HepG2 (cell line): ENCODE results near the gene SLC2A5. TPM values are rescaled to one million over a fixed set of nuclear protein-coding genes. Genes with fewer than 3 reads are reported as not detected.

Source experiments
- ATAC-seq: fragments of 200-7000 bp; cut with Tn5 transposase; 3 replicates; pipeline ENCODE4 v1.9.1; 2020; ENCODE audit warnings: mild to moderate bottlenecking, moderate library complexity
- BruUV-seq: library from RNA; stranded (reverse); fragments of 400-500 nt; replicated peaks from 2 replicates; lab custom pipeline; 2021; lab: Mats Ljungman, UMichigan
- CTCF ChIA-PET: fragments of 300-600 bp; formaldehyde crosslinking; extraction: SDS; loops from one replicate; lab custom pipeline; 2021; ENCODE audit warnings: low total read pairs, inconsistent platforms, low intra/inter-chr PET ratio; lab: Yijun Ruan, JAX
- POLR2A ChIA-PET: fragments of 350-600 bp; sonication (Branson Sonifier 250); formaldehyde crosslinking; loops from one replicate; lab custom pipeline; 2020; ENCODE audit warnings: antibody characterized with exemption, inconsistent platforms; lab: Yijun Ruan, JAX
- DNase-seq: peaks from one replicate; pipeline ENCODE4 v3.0.0-alpha.2; 2015; ENCODE audit warnings: low spot score
- FAIRE-seq: peaks from 3 replicates; lab custom pipeline; 2011; peaks lifted over from hg19 to GRCh38; lab: Jason Lieb, UNC
- H2AFZ ChIP-seq: one replicate; pipeline ENCODE4 v1.6.1; 2011; ENCODE audit warnings: low read length, inconsistent platforms
- H3K27ac ChIP-seq: fragments of 300-600 bp; 3 replicates; pipeline ENCODE4 v1.8.0; 2011; ENCODE audit warnings: mixed run types, mild to moderate bottlenecking, mixed read lengths, low read length, inconsistent platforms; ENCODE audit not compliant: insufficient read depth; ENCODE audit errors: extremely low read length
- H3K27me3 ChIP-seq, 2 experiments: fragments of 200-600 bp in 1 of 2; 2 replicates in 1 of 2; 3 replicates in 1 of 2; pipeline versions ENCODE4 v1.6.0 to v1.8.0; 2011; ENCODE audit warnings: low read length in 2 of 2, mild to moderate bottlenecking in 2 of 2, moderate library complexity in 2 of 2, inconsistent platforms in 1 of 2; ENCODE audit not compliant: insufficient read depth in 2 of 2, control insufficient read depth in 1 of 2
- H3K36me3 ChIP-seq, 2 experiments: fragments of 200-600 bp in 1 of 2; replicated peaks in 1 of 2; 2 replicates in 1 of 2; 3 replicates in 1 of 2; pipeline versions ENCODE4 v1.5.1 to v1.8.0; 2011; ENCODE audit warnings: low read length in 2 of 2, inconsistent platforms in 1 of 2; ENCODE audit not compliant: insufficient read depth in 2 of 2, control insufficient read depth in 1 of 2
- H3K4me1 ChIP-seq: 2 replicates; pipeline ENCODE4 v1.5.1; 2012; ENCODE audit warnings: low read length, inconsistent platforms; ENCODE audit not compliant: insufficient read depth
- H3K4me2 ChIP-seq: 2 replicates; pipeline ENCODE4 v1.6.0; 2011; ENCODE audit warnings: low read depth, low read length, inconsistent platforms
- H3K4me3 ChIP-seq, 3 experiments: fragments of 200-600 bp in 1 of 3; sonication (generic), shearing (Covaris generic) in 1 of 3; replicated peaks in 1 of 3; 2 replicates each; pipeline ENCODE4 v1.5.1; 2011 to 2016; ENCODE audit warnings: low read length in 3 of 3, inconsistent platforms in 2 of 3, low read depth in 2 of 3, mild to moderate bottlenecking in 2 of 3, control low read depth in 1 of 3, mixed read lengths in 1 of 3; ENCODE audit not compliant: insufficient read depth in 1 of 3
- H3K79me2 ChIP-seq: one replicate; pipeline ENCODE4 v1.6.1; 2011; ENCODE audit warnings: low read length, inconsistent platforms; ENCODE audit not compliant: insufficient read depth
- H3K9ac ChIP-seq: 2 replicates; pipeline ENCODE4 v1.6.0; 2011; ENCODE audit warnings: mild to moderate bottlenecking, low read depth, low read length, inconsistent platforms; ENCODE audit not compliant: insufficient read depth
- H3K9me3 ChIP-seq: 2 replicates; pipeline ENCODE4 v1.5.1; 2012; ENCODE audit warnings: mild to moderate bottlenecking, low read length
- H4K20me1 ChIP-seq: 2 replicates; pipeline ENCODE4 v1.6.0; 2011; ENCODE audit warnings: inconsistent platforms, mild to moderate bottlenecking, low read length, moderate library complexity; ENCODE audit not compliant: insufficient read depth
- CCAR2 ChIP-seq: fragments of 200-400 bp; formaldehyde crosslinking; optimal IDR thresholded peaks from 2 replicates; pipeline ENCODE3; 2018; ENCODE audit warnings: low read depth, mild to moderate bottlenecking, low read length, moderate library complexity
- CCDC6 ChIP-seq: sonication (generic); formaldehyde crosslinking; IDR thresholded peaks from 2 replicates; pipeline ENCODE4 v1.8.1; 2022; ENCODE audit warnings: mild to moderate bottlenecking, missing genetic modification reagents, moderate library complexity
- MXD4 ChIP-seq: IDR thresholded peaks from 2 replicates; pipeline ENCODE4 v1.6.1; 2016; ENCODE audit warnings: mild to moderate bottlenecking, missing biosample characterization, missing genetic modification reagents
- SIX4 ChIP-seq: sonication (generic); formaldehyde crosslinking; IDR thresholded peaks from 2 replicates; pipeline ENCODE4 v1.4.0; 2020; ENCODE audit warnings: missing genetic modification reagents
- ZNF263 ChIP-seq: sonication (generic); formaldehyde crosslinking; IDR thresholded peaks from 2 replicates; pipeline ENCODE4 v1.4.0; 2020; ENCODE audit warnings: missing genetic modification reagents
- ZNF570 ChIP-seq: sonication (generic); formaldehyde crosslinking; IDR thresholded peaks from 2 replicates; pipeline ENCODE4 v1.4.0; 2020; ENCODE audit warnings: mild to moderate bottlenecking, missing genetic modification reagents, borderline replicate concordance
- WGBS: methylation state at CpG from one replicate; pipeline ENCODE4 v1.1.6; 2017; ENCODE audit warnings: low lambda C conversion rate; 5-methylcytosine and 5-hydroxymethylcytosine counted together
- in situ Hi-C: cut with HindIII; loops from 2 replicates; pipeline ENCODE4 v1.10.0; 2017; ENCODE audit warnings: low pct_unique_long_range_greater_than_20kb; ENCODE audit not compliant: extremely low pct_ligation_motif_present
- intact Hi-C: fragments of 100-400 bp; cut with micrococcal nuclease; formaldehyde crosslinking; loops from one replicate; pipeline ENCODE4 v1.10.0; 2022; ENCODE audit not compliant: unreplicated experiment
- polyA plus RNA-seq, 8 experiments: library from polyadenylated mRNA; depleted of rRNA in 3 of 8; stranded (reverse) in 7 of 8; unstranded in 1 of 8; fragments of >200 nt; fragmentation: Illumina TruSeq in 4 of 8; extraction: Trizol in 4 of 8; gene quantifications; 2 replicates each; pipeline versions ENCODE4 v1.2.1 to v1.2.3, GENCODE V29; 2011 to 2016; ENCODE audit warnings: low read depth in 4 of 8, missing spikeins in 1 of 8, mixed read lengths in 1 of 8; ENCODE audit not compliant: insufficient read depth in 1 of 8
- total RNA-seq, 5 experiments: library from RNA; depleted of rRNA; stranded (reverse); fragments of >200 nt; fragmentation: Illumina TruSeq; extraction: Trizol; gene quantifications; 2 replicates each; pipeline ENCODE4 v1.2.3, GENCODE V29; 2016; ENCODE audit warnings: low read depth in 1 of 5
- TF ChIP-seq, protein P1 (sequence below): sonication (generic); formaldehyde crosslinking; IDR thresholded peaks from 2 replicates; pipeline ENCODE4 v1.8.1; 2023; ENCODE audit warnings: mild to moderate bottlenecking, missing genetic modification reagents, borderline replicate concordance
- TF ChIP-seq, protein P2 (sequence below): sonication (generic); formaldehyde crosslinking; IDR thresholded peaks from 2 replicates; pipeline ENCODE4 v1.4.0; 2020; ENCODE audit warnings: missing genetic modification reagents, low read depth, mild to moderate bottlenecking, borderline replicate concordance
- TF ChIP-seq, protein P3 (sequence below), 2 experiments: fragments of 450-650 bp in 1 of 2; sonication (generic) in 1 of 2; formaldehyde crosslinking in 1 of 2; IDR thresholded peaks; 2 replicates each; pipeline versions ENCODE4 v1.6.1 to v1.8.0; 2016 to 2022; ENCODE audit warnings: antibody characterized with exemption in 1 of 2, mild to moderate bottlenecking in 1 of 2, missing genetic modification reagents in 1 of 2

Gene SLC2A5
- total and polyA plus RNA-seq, 2 of the 13 experiments (the other 11 are each of a cell fraction or from before 2014, with no cell fraction given) = 0.04 to 0.54 TPM

DNA sequence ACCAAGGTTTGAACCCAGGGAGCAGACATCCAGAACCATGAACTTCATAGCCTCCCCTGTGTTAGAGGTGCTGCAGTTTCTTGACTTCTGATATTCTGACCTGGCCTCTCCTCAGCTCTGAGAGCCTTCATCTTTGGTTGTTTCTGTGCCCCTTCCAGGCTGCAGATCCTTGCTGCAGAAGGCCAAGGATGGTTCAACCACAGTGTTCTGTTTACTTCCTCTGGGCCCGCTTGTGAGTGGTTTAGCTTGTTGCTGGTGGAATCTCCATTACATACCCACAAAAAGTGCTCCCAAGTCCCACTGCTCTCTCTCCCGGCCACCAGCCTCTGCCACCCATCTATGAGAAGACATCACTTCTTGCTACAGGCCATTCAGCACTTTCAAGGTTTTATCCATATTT lies 34.2 kb downstream of the SLC2A5 start:
- intact Hi-C loops = no loop called here
- in situ Hi-C loops = no loop called here
- Histone ChIP-seq H3K4me3 (no peak overlapping the region), H3K9ac (no peak overlapping the region), H3K4me1 (no peaks in the 10 kb centered on the region), H3K36me3 (no peaks in the 10 kb centered on the region), H2AFZ (no peak overlapping the region), H4K20me1 (no peaks in the 10 kb centered on the region), H3K9me3 (peaks cover 10% of the 10 kb centered on the region), H3K4me2 (no peak overlapping the region), H3K79me2 (no peaks in the 10 kb centered on the region), H3K27me3 (peaks cover 1 to 15% of the 10 kb centered on the region in 2 experiments; a peak in 4 of 5 replicates), H3K27ac (no peak overlapping the region)
- BruUV-seq = no TSS peak
- TF ChIP-seq ZNF570 (CRISPR knock-in tag) (no peak), CCDC6 (no peak), CCAR2 (no peak), MXD4 (CRISPR knock-in tag) (no peak), ZNF263 (CRISPR knock-in tag) (no peak)
- TF ChIP-seq, protein P1, sequence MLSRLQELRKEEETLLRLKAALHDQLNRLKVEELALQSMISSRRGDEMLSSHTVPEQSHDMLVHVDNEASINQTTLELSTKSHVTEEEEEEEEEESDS = no peak
- TF ChIP-seq, protein P2, sequence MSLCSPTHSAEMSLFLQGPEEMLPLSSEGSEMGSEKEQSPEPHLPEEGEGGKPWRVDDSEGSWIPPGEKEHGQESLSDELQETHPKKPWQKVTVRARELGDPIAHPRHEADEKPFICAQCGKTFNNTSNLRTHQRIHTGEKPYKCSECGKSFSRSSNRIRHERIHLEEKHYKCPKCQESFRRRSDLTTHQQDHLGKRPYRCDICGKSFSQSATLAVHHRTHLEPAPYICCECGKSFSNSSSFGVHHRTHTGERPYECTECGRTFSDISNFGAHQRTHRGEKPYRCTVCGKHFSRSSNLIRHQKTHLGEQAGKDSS (CRISPR knock-in tag) = no peak
- DNase-seq = no peak
- POLR2A ChIA-PET = no interaction called here
- 65% methylated on average over 2 of the region's 2 CpGs for WGBS
- CTCF ChIA-PET = no interaction called here
- no peak for ATAC-seq
- FAIRE-seq = no peak

DNA sequence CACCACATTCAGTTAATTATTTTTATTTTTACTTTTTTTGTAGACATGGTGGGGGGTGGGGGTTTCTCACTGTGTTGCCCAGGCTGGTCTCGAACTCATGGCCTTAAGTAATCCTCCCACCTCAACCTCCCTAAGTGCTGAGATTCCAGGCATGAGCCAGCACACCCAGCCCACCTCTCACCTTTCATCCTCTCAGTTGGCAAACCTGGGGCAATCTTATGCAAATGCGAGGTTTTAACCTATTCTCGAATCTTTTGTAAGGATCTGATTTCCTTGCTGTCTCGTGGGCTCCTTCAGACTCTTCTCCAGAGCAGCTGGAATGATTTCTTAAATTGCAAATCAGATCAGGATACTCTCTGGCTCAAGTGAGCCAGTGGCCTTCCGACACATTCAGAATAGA lies 36.1 kb downstream of the SLC2A5 start:
- POLR2A ChIA-PET = no interaction called here
- in situ Hi-C loops = no loop called here
- peaks cover 10% of the 10 kb centered on the region for H3K9me3 ChIP-seq

More for the DNA sequence above, 36.1 kb downstream of the SLC2A5 start:
- DNase-seq = no peak
- no TSS peak for BruUV-seq
- 22% methylated on average over 5 of the region's 5 CpGs for WGBS
- Histone ChIP-seq H4K20me1 (no peaks in the 10 kb centered on the region), H3K27ac (no peak overlapping the region), H3K4me1 (no peaks in the 10 kb centered on the region), H3K27me3 (peaks cover 1 to 8% of the 10 kb centered on the region in 2 experiments; a peak in 4 of 5 replicates), H3K79me2 (no peaks in the 10 kb centered on the region), H2AFZ (no peak overlapping the region), H3K9ac (no peak overlapping the region), H3K36me3 (no peaks in the 10 kb centered on the region), H3K4me3 (no peak overlapping the region)
- CTCF ChIA-PET = no interaction called here
- no peak for FAIRE-seq
- no peak for ATAC-seq
- intact Hi-C loops = no loop called here
- TF ChIP-seq SIX4 (CRISPR knock-in tag) = no peak
- TF ChIP-seq, protein P3, sequence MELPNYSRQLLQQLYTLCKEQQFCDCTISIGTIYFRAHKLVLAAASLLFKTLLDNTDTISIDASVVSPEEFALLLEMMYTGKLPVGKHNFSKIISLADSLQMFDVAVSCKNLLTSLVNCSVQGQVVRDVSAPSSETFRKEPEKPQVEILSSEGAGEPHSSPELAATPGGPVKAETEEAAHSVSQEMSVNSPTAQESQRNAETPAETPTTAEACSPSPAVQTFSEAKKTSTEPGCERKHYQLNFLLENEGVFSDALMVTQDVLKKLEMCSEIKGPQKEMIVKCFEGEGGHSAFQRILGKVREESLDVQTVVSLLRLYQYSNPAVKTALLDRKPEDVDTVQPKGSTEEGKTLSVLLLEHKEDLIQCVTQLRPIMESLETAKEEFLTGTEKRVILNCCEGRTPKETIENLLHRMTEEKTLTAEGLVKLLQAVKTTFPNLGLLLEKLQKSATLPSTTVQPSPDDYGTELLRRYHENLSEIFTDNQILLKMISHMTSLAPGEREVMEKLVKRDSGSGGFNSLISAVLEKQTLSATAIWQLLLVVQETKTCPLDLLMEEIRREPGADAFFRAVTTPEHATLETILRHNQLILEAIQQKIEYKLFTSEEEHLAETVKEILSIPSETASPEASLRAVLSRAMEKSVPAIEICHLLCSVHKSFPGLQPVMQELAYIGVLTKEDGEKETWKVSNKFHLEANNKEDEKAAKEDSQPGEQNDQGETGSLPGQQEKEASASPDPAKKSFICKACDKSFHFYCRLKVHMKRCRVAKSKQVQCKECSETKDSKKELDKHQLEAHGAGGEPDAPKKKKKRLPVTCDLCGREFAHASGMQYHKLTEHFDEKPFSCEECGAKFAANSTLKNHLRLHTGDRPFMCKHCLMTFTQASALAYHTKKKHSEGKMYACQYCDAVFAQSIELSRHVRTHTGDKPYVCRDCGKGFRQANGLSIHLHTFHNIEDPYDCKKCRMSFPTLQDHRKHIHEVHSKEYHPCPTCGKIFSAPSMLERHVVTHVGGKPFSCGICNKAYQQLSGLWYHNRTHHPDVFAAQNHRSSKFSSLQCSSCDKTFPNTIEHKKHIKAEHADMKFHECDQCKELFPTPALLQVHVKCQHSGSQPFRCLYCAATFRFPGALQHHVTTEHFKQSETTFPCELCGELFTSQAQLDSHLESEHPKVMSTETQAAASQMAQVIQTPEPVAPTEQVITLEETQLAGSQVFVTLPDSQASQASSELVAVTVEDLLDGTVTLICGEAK (IDR thresholded peaks at IDR 0.05) = no peak
- TF ChIP-seq, protein P3 (CRISPR knock-in tag; IDR thresholded peaks at IDR 0.05) = no peak
- TF ChIP-seq, all 625 proteins: peak for 0
- no peak overlapping the region for H3K4me2 ChIP-seq
